CD8-positive, alpha-beta memory T cell (primary cell): ENCODE measurements around the gene LRFN3. TPM values are rescaled to one million over a fixed set of nuclear protein-coding genes. Genes with fewer than 3 reads are reported as not detected.

Experiments
- CTCF ChIA-PET: fragments of 350-600 bp; sonication (Branson Sonifier 250); formaldehyde crosslinking; loops from one replicate; lab custom pipeline; 2021; ENCODE audit warnings: antibody characterized with exemption; lab: Charles Lee
- POLR2A ChIA-PET: fragments of 350-600 bp; sonication (Branson Sonifier 250); formaldehyde crosslinking; loops from one replicate; lab custom pipeline; 2021; ENCODE audit warnings: antibody characterized with exemption; lab: Charles Lee
- DNase-seq, 5 donors: peaks; one replicate each; pipeline versions ENCODE4 v3.0.0 to v3.0.0-alpha.2; 2020 to 2022; ENCODE audit warnings: mixed read lengths in 1 of 5
- H3K27ac ChIP-seq: one replicate; pipeline ENCODE4 v1.7.0; 2013; ENCODE audit warnings: low read depth, mild to moderate bottlenecking, low read length, moderate library complexity
- H3K27me3 ChIP-seq: 2 replicates; pipeline ENCODE4 v1.7.0; 2013; ENCODE audit warnings: low read length, mild to moderate bottlenecking; ENCODE audit not compliant: insufficient read depth, poor library complexity, severe bottlenecking
- H3K36me3 ChIP-seq: 2 replicates; pipeline ENCODE4 v1.7.0; 2013; ENCODE audit warnings: mild to moderate bottlenecking, low read length, moderate library complexity; ENCODE audit not compliant: insufficient read depth
- H3K4me1 ChIP-seq: 2 replicates; pipeline ENCODE4 v1.7.0; 2013; ENCODE audit warnings: mild to moderate bottlenecking, low read length, moderate library complexity; ENCODE audit not compliant: insufficient read depth
- H3K4me3 ChIP-seq: 2 replicates; pipeline ENCODE4 v1.7.0; 2013; ENCODE audit warnings: mild to moderate bottlenecking, low read length
- H3K9me3 ChIP-seq: 2 replicates; pipeline ENCODE4 v1.7.0; 2013; ENCODE audit warnings: mild to moderate bottlenecking, low read length
- H3K27ac Mint-ChIP-seq, 8 donors: one replicate each; pipeline ENCODE4 v1.8.0; 2020 to 2021; ENCODE audit warnings: mixed read lengths in 8 of 8, mild to moderate bottlenecking in 6 of 8, inconsistent platforms in 3 of 8, moderate library complexity in 3 of 8
- H3K27me3 Mint-ChIP-seq, 2 donors: one replicate each; pipeline ENCODE4 v1.8.0; 2020 to 2021; ENCODE audit warnings: mixed read lengths in 2 of 2, mild to moderate bottlenecking in 1 of 2, moderate library complexity in 1 of 2
- H3K36me3 Mint-ChIP-seq, 3 donors: one replicate each; pipeline ENCODE4 v1.8.0; 2020 to 2021; ENCODE audit warnings: mixed read lengths in 3 of 3, inconsistent platforms in 1 of 3, mild to moderate bottlenecking in 1 of 3
- H3K4me1 Mint-ChIP-seq, 3 donors: one replicate each; pipeline ENCODE4 v1.8.0; 2020 to 2021; ENCODE audit warnings: mixed read lengths in 3 of 3, inconsistent platforms in 1 of 3, mild to moderate bottlenecking in 1 of 3
- H3K4me3 Mint-ChIP-seq, 7 donors: one replicate each; pipeline ENCODE4 v1.8.0; 2020 to 2021; ENCODE audit warnings: mixed read lengths in 7 of 7, mild to moderate bottlenecking in 6 of 7, moderate library complexity in 4 of 7, inconsistent platforms in 2 of 7
- H3K9me3 Mint-ChIP-seq, 5 donors: one replicate each; pipeline ENCODE4 v1.8.0; 2020 to 2022; ENCODE audit warnings: mixed read lengths in 5 of 5, mild to moderate bottlenecking in 3 of 5, moderate library complexity in 2 of 5, inconsistent platforms in 1 of 5
- polyA plus RNA-seq: library from polyadenylated mRNA; unstranded; fragments of 300-500 nt; fragmentation: Illumina TruSeq; gene quantifications from one replicate; pipeline ENCODE4 v1.2.3, GENCODE V29; 2021
- total RNA-seq, 2 experiments: library from RNA; stranded (reverse); gene quantifications; one replicate each; pipeline ENCODE4 v1.2.3, GENCODE V29; 2021

LRFN3 gene
- total and polyA plus RNA-seq, 3 experiments from 2014 or later, result 3.0 to 12.5 (median 12.4) TPM

DNA sequence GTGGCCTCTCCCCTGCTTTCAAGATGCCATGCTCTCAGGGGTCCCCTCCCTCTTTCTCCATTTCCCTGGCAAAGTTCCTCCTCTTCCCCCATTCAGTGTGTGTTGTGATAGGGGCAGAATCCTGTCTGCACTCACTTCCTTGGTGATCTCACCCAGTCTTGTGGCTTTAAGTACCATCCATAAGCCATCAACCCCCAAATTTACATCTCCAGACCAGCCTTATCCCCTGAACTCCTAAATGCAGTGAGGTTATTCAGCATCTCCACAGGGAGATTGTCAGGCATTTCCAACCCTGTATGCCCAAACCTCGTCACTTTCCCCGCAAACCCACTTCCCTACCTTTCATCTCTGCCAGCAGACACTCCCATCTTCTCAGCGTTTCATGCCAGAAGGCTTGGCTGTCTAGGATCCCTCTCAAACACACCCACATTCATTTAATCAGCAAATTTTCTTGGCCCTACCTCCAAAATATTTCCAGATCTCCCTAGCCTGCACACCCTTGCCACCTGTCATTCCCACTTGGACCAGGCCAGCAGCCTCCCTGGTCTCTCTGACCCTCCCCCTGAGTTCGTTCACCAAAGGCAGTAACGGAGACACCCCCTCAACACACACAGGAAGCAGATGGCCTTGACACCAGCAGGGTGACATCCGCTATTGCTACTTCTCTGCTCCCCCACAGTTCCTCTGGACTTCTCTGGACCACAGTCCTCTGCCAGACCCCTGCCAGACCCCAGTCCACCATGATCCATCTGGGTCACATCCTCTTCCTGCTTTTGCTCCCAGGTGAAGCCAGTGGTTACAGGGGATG lies 34.1 kb upstream of the LRFN3 start, which contains the start of gene HCST:
Gene HCST, plus strand, starts transcription at position 676 of the 808 bp plus-strand sequence. Its CDS starts 65 bp downstream, at position 741.
- no peaks in the 10 kb centered on the region for H3K27me3 ChIP-seq
- H3K4me3 ChIP-seq, result peak within 1 kb of the TSS; percentile 100
- H3K36me3 ChIP-seq, result no peaks in the 10 kb centered on the region
- H3K27ac Mint-ChIP-seq, result peak within 1 kb of the TSS; percentile 87 to 99 (median 98)
- peaks cover 0 to 3% (median 0%) of the 10 kb centered on the region in 5 donors for H3K9me3 Mint-ChIP-seq
- H3K4me1 Mint-ChIP-seq, result peaks cover 47 to 68% (median 59%) of the 10 kb centered on the region in 3 donors
- CTCF ChIA-PET, result interaction anchor here (1.1 kb wide), 1 partner anchor 19 kb away, joined by 3 read pairs; no protein-coding TSS in a partner anchor
- peaks cover 2 to 26% (median 5%) of the 10 kb centered on the region in 3 donors for H3K36me3 Mint-ChIP-seq
- POLR2A ChIA-PET, result interaction anchor here (1.8 to 2.5 kb wide), 4 partner anchors 27 to 29 kb away, joined by 6 to 16 read pairs (median 6); no protein-coding TSS in a partner anchor
- peaks cover 57% of the 10 kb centered on the region for H3K4me1 ChIP-seq
- H3K27me3 Mint-ChIP-seq, result no peaks in the 10 kb centered on the region
- H3K9me3 ChIP-seq, result no peaks in the 10 kb centered on the region
- DNase-seq, result peak; percentile 39 to 79 (median 68)
- H3K4me3 Mint-ChIP-seq, result peak within 1 kb of the TSS; percentile 87 to 100 (median 96)
- H3K27ac ChIP-seq, result peak within 1 kb of the TSS; percentile 90

DNA sequence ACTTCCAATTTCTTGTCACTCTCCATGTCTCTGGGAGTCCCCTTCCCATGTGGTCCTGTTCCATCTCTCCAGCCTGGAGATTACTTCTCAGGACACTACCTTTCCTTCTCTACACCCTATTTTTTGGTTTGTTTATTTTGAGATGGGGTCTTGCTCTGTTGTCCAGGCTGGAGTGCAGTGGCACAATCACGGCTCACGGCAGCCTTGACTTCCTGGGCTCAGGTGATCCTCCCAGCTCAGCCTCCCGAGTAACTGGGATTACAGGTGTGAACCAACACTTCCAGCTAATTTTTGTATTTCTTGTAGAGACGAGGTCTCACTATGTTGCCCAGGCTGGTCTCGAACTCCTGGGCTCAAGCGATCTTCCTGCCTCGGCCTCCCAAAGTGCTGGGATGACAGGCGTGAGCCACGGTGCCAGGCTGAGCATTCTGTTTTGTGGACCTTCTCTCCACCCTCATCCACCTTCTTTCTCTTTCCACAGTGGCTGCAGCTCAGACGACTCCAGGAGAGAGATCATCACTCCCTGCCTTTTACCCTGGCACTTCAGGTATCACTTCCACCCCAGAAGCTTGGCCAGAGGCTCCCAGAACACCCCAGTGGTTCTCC lies 33.2 kb upstream of the LRFN3 start:
- Histone ChIP-seq H3K27ac (peak overlapping the region; percentile 90), H3K36me3 (no peaks in the 10 kb centered on the region), H3K4me1 (peaks cover 56% of the 10 kb centered on the region), H3K4me3 (peak overlapping the region; percentile 100), H3K27me3 (no peaks in the 10 kb centered on the region), H3K9me3 (no peaks in the 10 kb centered on the region)
- H3K27ac Mint-ChIP-seq, result peak overlapping the region; percentile 87 to 99 (median 98)
- H3K36me3 Mint-ChIP-seq, result peaks cover 2 to 19% (median 5%) of the 10 kb centered on the region in 3 donors
- no peaks in the 10 kb centered on the region for H3K27me3 Mint-ChIP-seq
- H3K4me1 Mint-ChIP-seq, result peaks cover 47 to 64% (median 55%) of the 10 kb centered on the region in 3 donors
- peak overlapping the region; percentile 87 to 100 (median 95) for H3K4me3 Mint-ChIP-seq
- peaks cover 0 to 3% (median 0%) of the 10 kb centered on the region in 5 donors for H3K9me3 Mint-ChIP-seq
- DNase-seq, result no peak
- CTCF ChIA-PET, result interaction anchor here (1.0 to 3.2 kb wide), 3 partner anchors 21 to 29 kb away, joined by 3 to 16 read pairs (median 7); no protein-coding TSS in a partner anchor
- POLR2A ChIA-PET, result interaction anchor here (1.0 to 2.5 kb wide), 3 partner anchors 27 to 162 kb away, joined by 3 to 16 read pairs (median 6); no protein-coding TSS in a partner anchor

DNA sequence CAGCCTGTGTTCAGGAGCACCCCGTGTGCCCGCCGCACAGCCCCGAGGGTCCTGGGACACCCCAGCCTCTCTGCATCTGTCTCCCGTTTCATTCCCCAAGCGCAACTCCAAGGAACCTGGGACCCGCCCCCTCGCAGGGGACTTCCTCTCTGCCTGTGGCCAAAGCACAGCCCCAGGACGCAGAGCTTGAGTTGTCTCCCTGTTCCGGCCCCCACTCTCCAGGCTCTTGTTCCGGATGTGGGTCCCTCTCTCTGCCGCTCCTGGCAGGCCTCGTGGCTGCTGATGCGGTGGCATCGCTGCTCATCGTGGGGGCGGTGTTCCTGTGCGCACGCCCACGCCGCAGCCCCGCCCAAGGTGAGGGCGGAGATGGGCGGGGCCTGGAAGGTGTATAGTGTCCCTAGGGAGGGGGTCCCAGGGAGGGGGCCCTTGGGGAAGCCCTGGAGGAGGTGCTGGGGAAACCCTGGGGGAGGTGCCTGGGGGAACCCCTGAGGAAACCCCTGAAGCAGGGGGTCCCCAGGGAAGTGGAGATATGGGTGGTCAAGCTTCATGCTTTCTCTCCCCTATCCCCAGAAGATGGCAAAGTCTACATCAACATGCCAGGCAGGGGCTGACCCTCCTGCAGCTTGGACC lies 32.5 kb upstream of the LRFN3 start:
- Histone ChIP-seq H3K9me3 (no peaks in the 10 kb centered on the region), H3K27me3 (no peaks in the 10 kb centered on the region), H3K4me3 (peak overlapping the region; percentile 100), H3K27ac (peak overlapping the region; percentile 90), H3K4me1 (peaks cover 50% of the 10 kb centered on the region), H3K36me3 (no peaks in the 10 kb centered on the region)
- peaks cover 0 to 3% (median 0%) of the 10 kb centered on the region in 5 donors for H3K9me3 Mint-ChIP-seq
- peak; percentile 84 to 94 (median 89) for DNase-seq
- ChIA-PET POLR2A (interaction anchor here (1.0 to 2.5 kb wide), 3 partner anchors 26 to 163 kb away, joined by 3 to 16 read pairs (median 6); no protein-coding TSS in a partner anchor), CTCF (interaction anchor here (1.0 to 3.2 kb wide), 3 partner anchors 22 to 29 kb away, joined by 3 to 16 read pairs (median 7); no protein-coding TSS in a partner anchor)
- peak overlapping the region; percentile 87 to 99 (median 98) for H3K27ac Mint-ChIP-seq
- peaks cover 45 to 58% (median 51%) of the 10 kb centered on the region in 3 donors for H3K4me1 Mint-ChIP-seq
- no peaks in the 10 kb centered on the region for H3K27me3 Mint-ChIP-seq
- peaks cover 2 to 18% (median 5%) of the 10 kb centered on the region in 3 donors for H3K36me3 Mint-ChIP-seq
- H3K4me3 Mint-ChIP-seq, result peak overlapping the region; percentile 87 to 100 (median 95)

DNA sequence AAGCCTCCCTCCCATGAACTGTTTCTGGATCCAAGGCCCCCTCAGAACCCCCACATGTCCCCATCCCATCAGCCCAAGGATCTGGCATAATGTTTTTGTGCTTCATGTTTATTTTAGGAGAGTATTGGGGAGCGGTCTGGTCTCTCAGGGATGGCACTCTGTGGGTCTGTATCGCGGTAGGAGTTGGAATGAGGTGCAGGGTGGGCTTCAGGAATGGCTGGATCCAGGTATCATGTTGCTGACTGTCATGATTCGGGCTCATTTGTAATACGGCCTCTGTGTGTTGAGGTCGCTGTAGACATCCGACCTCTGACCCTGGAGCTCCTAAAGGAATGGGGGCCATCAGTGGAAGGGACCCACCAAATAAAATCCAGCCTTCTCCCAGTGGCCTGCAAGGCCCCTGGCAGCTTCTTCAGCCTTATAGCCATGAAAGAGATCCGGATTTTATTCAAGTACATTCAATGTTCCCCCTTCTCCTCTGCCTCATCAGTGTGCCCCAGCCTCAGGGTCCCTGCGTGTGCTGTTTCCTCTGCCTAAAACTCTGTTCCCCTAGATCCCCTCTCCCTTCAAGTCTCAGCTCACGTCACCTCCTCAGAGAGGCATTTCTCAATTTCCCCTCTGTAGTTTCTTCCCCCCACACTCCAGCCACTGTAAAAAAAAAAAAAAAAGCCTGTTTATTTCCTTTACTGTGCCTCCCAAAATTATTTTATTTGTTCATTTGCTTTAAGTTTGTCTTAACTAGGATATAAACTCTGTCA lies 31.7 kb upstream of the LRFN3 start:
- no peaks in the 10 kb centered on the region for H3K9me3 ChIP-seq
- H3K9me3 Mint-ChIP-seq, result peaks cover 0 to 3% (median 0%) of the 10 kb centered on the region in 5 donors
- peak overlapping the region; percentile 78 to 99 (median 92) for H3K27ac Mint-ChIP-seq
- peaks cover 2 to 12% (median 5%) of the 10 kb centered on the region in 3 donors for H3K36me3 Mint-ChIP-seq
- H3K27ac ChIP-seq, result no peak overlapping the region
- peaks cover 58% of the 10 kb centered on the region for H3K4me1 ChIP-seq
- H3K36me3 ChIP-seq, result no peaks in the 10 kb centered on the region
- DNase-seq, result no peak
- no peaks in the 10 kb centered on the region for H3K27me3 ChIP-seq
- CTCF ChIA-PET, result interaction anchor here (3.2 kb wide), 1 partner anchor 26 kb away, joined by 16 read pairs; no protein-coding TSS in a partner anchor
- H3K4me1 Mint-ChIP-seq, result peaks cover 45 to 62% (median 54%) of the 10 kb centered on the region in 3 donors
- POLR2A ChIA-PET, result interaction anchor here (0.5 to 2.5 kb wide), 2 partner anchors 27 to 654 kb away, joined by 3 to 16 read pairs; no protein-coding TSS in a partner anchor
- H3K27me3 Mint-ChIP-seq, result no peaks in the 10 kb centered on the region
- peak overlapping the region; percentile 100 for H3K4me3 ChIP-seq
- H3K4me3 Mint-ChIP-seq, result peak overlapping the region; percentile 62 to 100 (median 95)

DNA sequence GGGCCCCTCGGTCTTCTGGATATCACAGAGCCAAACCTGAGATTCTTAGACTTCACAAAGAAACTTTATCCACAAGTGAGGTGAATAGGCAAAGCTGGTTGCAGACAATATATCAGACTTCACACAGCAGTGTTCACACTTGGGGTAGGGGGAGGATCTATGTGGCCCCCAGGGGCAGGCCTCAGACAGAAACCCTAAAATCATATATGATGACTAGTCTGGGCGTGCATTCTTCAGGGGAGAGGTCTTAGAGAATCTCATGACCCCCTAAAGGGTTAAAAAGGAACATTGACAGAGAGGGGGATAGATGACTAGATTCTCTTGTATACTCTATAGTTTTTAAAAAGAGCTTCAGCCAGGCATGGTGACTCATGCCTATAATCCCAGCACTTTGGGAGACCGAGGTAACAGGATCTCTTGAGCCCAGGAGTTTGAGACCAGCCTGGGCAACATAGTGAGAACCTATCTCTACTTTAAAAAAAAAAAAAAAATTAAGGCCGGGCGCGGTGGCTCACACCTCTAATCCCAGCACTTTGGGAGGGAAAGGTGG lies 30.9 kb upstream of the LRFN3 start:
- no peaks in the 10 kb centered on the region for H3K36me3 ChIP-seq
- Mint-ChIP-seq H3K4me1 (peaks cover 45 to 62% (median 54%) of the 10 kb centered on the region in 3 donors), H3K4me3 (peak overlapping the region in 5 of 7 donors; percentile 19 to 96 (median 41)), H3K9me3 (peaks cover 0 to 3% (median 0%) of the 10 kb centered on the region in 5 donors), H3K27me3 (no peaks in the 10 kb centered on the region), H3K36me3 (peaks cover 2 to 8% (median 5%) of the 10 kb centered on the region in 3 donors), H3K27ac (peak overlapping the region; percentile 67 to 98 (median 88))
- CTCF ChIA-PET, result interaction anchor here (3.2 kb wide), 1 partner anchor 25 kb away, joined by 16 read pairs; no protein-coding TSS in a partner anchor
- peaks cover 61% of the 10 kb centered on the region for H3K4me1 ChIP-seq
- H3K9me3 ChIP-seq, result no peaks in the 10 kb centered on the region
- H3K27me3 ChIP-seq, result no peaks in the 10 kb centered on the region
- no peak for DNase-seq
- H3K27ac ChIP-seq, result no peak overlapping the region
- POLR2A ChIA-PET, result interaction anchor here (0.5 kb wide), 1 partner anchor 654 kb away, joined by 3 read pairs; no protein-coding TSS in a partner anchor
- no peak overlapping the region for H3K4me3 ChIP-seq

DNA sequence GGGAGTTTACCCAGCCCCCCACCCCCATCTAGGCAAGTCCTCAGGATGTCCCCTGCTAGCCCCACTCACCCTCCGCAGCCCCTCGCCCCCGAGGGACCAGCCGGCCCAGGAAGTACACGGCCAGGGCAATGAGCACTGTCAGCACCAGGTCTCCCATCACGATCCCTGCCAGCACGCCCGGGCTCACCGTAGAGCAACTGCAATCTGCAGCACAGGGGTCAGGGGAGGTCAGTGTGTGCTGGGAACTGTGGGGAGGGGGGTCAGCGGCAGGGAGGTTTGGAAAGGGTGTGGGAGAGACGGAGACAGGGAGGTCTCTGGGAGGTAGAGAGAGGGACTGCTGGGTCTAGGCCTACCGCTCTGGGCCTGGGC lies 28.8 kb upstream of the LRFN3 start:
- Histone ChIP-seq H3K9me3 (no peaks in the 10 kb centered on the region), H3K36me3 (no peaks in the 10 kb centered on the region), H3K27me3 (no peaks in the 10 kb centered on the region), H3K4me1 (peaks cover 45% of the 10 kb centered on the region), H3K27ac (no peak overlapping the region), H3K4me3 (no peak overlapping the region)
- Mint-ChIP-seq H3K27ac (peak overlapping the region in 6 of 8 donors; percentile 41 to 97 (median 88)), H3K4me3 (peak overlapping the region in 5 of 7 donors; percentile 56 to 91 (median 82)), H3K4me1 (peaks cover 33 to 46% (median 40%) of the 10 kb centered on the region in 3 donors), H3K27me3 (no peaks in the 10 kb centered on the region), H3K9me3 (peaks cover 0 to 3% (median 0%) of the 10 kb centered on the region in 5 donors), H3K36me3 (peaks cover 2 to 8% (median 5%) of the 10 kb centered on the region in 3 donors)
- CTCF ChIA-PET, result no interaction called here
- DNase-seq, result no peak
- POLR2A ChIA-PET, result no interaction called here
